ENCODE measurements around the gene OPCML.

GRCh38 chr11:132451942-132452601, 1080.2 kb downstream of the OPCML start:
- TF ChIP-seq, protein P1, sequence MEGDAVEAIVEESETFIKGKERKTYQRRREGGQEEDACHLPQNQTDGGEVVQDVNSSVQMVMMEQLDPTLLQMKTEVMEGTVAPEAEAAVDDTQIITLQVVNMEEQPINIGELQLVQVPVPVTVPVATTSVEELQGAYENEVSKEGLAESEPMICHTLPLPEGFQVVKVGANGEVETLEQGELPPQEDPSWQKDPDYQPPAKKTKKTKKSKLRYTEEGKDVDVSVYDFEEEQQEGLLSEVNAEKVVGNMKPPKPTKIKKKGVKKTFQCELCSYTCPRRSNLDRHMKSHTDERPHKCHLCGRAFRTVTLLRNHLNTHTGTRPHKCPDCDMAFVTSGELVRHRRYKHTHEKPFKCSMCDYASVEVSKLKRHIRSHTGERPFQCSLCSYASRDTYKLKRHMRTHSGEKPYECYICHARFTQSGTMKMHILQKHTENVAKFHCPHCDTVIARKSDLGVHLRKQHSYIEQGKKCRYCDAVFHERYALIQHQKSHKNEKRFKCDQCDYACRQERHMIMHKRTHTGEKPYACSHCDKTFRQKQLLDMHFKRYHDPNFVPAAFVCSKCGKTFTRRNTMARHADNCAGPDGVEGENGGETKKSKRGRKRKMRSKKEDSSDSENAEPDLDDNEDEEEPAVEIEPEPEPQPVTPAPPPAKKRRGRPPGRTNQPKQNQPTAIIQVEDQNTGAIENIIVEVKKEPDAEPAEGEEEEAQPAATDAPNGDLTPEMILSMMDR (IDR thresholded peaks at IDR 0.05; ENCODE audit: low read length) = no peak
- no peak for TF ChIP-seq EZH2 (IDR thresholded peaks at IDR 0.05; ENCODE audit: borderline replicate concordance, low read length)

All from OCI-LY1 (cell line).